ENCODE results near the gene OR6C2.
"Not testable (repeated sequence)": the region's sequence is repeated elsewhere in the genome, so short reads cannot be mapped to it uniquely, and the experiment has no call there.

The OR6C2 gene

DNA sequence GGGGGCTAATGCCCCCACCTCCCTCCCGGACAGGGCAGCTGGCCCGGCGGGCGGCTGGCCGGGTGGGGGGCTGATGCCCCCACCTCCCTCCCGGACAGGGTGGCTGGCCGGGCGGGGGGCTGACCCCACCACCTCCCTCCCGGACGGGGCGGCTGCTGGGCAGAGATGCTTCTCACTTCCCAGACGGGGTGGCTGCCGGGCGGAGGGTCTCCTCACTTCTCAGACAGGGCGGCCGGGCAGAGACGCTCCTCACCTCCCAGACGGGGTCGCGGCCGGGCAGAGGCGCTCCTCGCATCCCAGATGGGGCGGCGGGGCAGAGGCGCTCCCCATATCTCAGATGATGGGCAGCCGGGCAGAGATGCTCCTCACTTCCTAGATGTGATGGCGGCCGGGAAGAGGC is 35.3 kb downstream of the OR6C2 start:
- DNase-seq: not testable (repeated sequence)

DNA sequence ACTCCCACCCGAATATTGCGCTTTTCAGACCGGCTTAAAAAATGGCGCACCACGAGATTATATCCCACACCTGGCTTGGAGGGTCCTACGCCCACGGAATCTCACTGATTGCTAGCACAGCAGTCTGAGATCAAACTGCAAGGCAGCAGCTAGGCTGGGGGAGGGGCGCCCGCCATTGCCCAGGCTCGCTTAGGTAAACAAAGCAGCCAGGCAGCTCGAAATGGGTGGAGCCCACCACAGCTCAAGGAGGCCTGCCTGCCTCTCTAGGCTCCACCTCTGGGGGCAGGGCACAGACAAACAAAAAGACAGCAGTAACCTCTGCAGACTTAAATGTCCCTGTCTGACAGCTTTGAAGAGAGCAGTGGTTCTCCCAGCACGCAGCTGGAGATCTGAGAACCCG is 40.4 kb downstream of the OR6C2 start:
- DNase-seq: not testable (repeated sequence)

DNA sequence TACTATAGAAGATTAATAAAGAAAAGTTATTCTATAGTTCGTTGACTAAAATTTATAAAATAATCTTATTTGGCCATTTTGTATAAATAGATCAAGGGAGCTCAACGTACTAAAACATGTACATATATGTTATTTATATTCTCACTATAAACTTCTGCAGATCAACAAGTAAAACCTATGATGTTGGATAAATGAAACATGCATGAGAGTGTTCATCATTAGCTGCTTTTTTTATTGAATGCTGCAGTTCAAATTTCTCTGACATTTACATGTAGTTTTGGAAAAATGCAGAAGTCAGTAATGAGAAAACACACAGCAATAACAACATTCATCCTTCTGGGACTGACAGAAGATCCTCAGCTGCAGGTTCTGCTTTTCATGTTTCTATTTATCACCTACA is 48.2 kb downstream of the OR6C2 start, which contains the start of gene OR6C68:
TSS of gene OR6C68 (plus strand) at position 301 of the 400 bp plus-strand sequence. CDS start at position 301, 0 bp downstream.
- DNase-seq: no peak

DNA sequence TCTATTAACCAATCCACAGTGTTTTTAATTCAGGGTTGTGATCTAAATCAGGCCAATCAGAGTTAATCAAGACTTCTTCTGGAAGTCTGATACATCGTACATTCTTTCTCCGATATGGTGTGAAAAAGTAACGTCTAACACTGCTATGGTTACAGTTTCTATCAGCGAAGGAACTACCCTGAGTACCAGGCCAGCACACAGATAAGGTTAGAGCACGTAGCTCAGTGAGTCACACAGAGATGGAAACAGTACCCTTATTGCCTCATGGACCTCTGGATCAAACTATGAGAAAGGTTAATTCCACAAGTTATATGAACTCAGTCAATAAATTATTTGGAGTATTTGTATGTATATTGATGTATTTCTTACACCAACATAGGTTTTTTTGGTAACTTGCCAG is 51.6 kb downstream of the OR6C2 start:
- no peak for DNase-seq

DNA sequence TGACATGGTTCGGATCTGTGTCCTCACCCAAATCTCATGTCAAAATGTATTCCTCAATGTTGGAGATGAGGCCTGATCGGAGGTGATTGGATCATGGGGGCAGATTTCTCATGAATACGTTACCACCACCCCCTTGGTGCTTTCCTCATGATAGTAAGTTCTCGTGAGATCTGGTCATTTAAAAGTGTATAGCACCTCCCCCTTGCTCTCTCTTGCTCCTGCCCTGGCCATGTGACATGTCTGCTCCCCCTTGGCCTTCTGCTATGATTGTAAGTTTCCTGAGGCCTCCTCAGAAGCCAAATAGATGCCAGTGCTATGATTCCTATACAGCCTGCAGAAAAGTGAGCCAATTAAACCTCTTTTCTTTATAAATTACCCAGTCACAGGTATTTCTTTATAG is 55.4 kb downstream of the OR6C2 start:
- DNase-seq: no peak

DNA sequence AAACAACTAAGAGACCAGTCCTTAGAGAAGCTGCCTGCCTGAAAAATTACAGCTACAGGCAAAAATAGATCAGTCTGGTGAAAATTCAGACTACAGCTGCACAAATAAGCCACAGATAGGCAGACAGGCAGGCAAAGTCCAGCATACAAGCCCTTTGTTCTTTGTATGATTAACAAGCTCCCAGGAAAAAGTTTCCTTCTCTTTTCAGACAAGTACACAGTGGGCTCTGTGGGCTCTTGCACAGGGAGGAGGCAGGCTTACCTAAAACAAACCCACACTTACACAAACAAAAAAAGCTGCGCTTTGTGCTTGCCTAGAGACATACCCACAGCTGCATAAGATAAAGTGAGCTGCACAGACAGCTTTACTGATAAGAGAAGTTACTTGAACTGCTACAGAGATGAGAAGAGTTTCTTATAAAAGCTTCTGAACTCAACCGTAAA is 56.0 kb downstream of the OR6C2 start:
- DNase-seq: no peak

DNA sequence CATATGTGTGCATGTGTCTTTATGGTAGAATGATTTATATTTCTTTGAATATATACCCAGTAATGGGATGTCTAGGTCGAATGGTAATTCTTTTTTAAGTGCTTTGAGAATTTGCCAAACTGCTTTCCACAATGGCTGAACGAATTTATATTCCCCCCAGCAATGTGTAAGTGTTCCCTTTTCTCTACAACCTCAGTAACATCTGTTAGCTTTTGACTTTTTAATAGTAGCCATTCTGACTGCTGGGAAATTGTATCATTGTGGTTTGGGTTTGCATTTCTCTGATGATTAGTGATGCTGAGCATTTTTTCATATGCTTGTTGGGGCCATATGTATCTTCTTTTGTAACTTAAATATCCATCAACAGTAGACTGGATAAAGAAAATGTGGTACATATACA is 57.7 kb downstream of the OR6C2 start:
- no peak for DNase-seq
